GM21423 (cell line): ENCODE results near the gene EXOC6B.

Experiments used
- ATAC-seq: cut with Tn5 transposase; IDR thresholded peaks from one replicate; pipeline ENCODE4 v1.9.1; 2021; ENCODE audit warnings: mild to moderate bottlenecking, moderate library complexity; ENCODE audit not compliant: unreplicated experiment

Gene EXOC6B

DNA sequence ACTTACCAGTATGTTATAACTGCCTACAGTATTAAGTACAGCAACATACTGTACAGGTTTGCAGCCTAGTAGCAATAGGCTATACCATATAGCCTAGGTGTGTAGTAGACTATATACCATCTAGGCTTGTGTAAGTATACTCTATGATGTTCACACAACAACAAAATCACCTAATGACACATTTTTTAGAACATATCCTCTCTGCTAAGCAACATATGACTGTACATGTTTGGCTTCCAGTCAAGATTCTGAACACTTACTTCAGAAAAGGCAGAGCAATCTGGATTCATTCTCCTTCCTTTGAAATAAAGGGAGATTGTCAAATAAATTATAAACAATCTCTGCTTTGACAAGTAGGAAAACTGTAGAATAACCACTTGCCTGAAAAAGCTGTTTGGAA lies 81.8 kb downstream of the EXOC6B start:
- ATAC-seq: no peak

GRCh38 chr2:72743481-72743880 lies 82.4 kb downstream of the EXOC6B start:
- no peak for ATAC-seq

DNA sequence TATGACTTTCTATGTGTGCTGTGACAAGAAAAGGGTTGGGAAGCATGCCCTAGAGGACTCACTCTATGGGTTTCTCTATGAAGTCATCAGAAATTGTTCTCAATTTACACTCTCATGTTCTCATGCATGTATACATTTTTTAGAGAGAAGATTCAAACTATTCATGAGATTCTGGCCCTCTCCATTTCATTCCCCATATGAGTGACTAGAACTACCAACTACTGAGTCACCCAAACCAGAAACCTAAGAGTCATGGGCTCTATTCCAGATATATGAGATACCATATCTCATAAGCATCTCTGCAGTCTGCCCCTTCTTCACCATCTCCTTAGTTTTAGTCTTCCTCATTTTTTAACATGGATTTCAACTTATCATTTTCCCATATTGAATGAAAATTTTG lies 87.7 kb downstream of the EXOC6B start:
- ATAC-seq: no peak

DNA sequence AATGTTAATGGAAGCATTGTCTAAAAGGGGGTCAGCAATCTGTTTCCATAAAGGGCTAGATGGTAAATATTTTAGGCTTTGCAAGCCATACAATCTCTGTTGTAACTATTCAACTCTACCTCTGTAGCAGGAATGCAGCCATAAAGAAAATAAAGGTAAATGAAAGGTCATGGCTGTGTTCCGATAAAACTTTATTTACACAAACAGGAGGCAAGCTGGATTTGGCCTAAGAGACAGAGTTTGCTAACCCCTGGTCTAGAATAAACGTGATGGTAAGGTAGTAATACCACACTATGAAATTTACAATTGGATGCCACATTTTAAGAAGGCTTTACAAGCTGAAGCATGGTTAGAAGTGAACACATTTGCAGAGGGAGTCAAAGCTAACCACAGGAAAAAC lies 91.4 kb downstream of the EXOC6B start:
- ATAC-seq: no peak

DNA sequence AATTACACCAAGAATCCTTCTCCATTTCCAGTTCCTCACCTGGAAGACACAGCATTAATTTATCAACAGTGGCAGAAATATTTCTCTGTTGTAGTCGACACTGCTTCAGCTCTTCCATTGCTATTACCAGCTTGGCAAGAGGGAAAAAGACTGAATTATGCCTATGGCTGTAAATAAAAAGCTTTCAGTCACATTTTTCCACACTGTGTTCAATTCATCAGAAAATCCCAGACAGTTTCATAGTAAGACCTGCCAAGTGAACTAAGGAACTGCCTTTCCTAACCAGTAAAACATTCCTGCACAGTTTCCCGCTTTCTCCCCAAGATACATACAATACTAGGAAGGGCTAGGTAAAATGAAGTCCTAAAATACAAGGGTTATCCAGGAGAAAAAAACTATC lies 94.7 kb downstream of the EXOC6B start:
- ATAC-seq: no peak

DNA sequence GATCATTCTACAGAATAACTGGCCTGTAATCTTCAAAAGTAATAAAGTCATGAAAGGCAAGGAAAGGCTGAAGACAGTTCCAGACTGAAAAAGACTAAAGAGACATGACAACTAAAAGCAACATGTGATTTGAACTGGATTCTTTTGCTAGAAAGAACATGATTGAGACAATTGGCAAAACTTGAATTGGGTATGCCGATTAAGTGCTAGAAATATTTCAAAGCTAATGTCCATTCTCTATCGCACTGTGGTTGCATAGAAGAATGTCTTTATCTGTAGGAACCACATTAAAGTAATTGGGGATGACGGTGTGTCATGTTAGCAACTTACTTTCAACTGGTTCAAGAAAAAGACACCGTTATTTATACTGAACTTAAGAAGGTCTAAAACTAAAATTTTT lies 98.5 kb downstream of the EXOC6B start:
- no peak for ATAC-seq

DNA sequence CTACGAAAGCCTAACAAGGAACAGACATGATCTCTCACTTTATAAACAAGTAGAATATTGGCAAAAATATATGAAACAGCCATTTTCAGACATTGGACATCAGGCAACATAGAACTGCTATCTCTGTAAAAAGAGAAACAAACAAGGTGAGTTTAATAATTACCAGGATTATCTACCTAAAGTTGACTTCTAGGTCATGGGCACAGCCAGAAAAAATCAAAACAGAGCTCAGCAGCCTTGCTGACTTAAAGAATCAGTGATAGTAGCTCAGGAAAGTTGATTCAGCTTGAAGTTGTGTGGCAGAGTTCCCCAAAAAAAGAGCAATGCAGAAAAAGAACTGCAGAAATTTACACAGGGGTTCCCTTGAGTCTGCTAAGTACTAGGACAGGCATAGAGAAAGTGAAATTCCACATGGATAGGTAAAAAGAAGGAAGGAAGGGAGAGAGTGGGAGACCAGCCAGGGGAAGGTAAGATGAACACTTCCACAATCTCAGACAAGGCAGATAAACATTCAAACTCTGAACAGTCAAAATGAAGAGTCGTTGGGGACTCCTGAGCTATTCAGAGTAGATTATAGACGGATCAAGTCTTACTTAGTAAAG lies 102.0 kb downstream of the EXOC6B start:
- no peak for ATAC-seq

DNA sequence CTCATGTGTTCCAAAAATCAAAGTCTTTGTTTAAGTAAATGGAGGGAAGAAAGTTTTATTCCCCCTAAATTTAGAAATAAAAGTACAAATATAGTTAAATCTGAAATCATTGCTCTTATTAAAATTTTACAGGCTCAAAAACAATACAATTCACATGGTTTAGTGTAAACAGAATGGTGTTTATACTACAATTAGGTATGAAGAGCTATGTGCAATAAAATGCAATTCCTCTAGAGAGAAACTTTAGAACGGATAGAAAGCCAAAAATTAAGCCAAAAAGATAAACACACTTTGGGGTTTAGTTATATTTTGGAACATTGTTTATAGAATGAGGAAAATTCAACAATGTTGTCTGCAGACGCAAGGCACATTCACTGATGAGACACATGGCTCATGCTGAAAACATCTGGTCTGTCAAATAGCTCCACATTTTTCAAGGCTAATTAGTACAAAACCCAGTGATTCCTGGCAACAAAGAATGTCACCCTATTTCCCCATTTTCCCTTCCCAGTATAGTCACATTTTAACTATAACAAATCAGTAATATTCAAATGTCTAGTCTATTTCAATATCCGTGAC lies 103.3 kb downstream of the EXOC6B start:
- no peak for ATAC-seq

- no peak for ATAC-seq
Measured at GRCh38 chr2:72719416-72719815, 106.4 kb downstream of the EXOC6B start.

DNA sequence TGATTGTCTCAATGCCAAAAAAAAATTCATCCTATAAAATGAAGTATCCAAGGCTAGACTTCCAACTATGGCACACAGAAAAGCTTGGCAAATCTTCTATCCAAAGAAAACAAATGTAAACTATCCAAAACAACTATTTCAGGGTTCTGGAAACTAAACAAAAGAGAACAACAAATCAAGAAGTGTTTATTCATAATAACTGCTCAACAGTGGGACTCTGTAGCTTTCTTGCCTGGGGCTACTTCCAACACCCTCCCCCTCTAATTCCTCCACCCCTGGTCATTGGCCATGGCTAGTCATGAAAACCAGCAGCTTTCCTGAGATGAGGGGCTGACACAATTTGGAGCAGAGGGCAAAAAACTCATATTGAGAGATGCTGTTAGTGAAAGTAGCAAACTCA lies 107.0 kb downstream of the EXOC6B start:
- ATAC-seq: no peak

GRCh38 chr2:72716601-72717000 lies 109.2 kb downstream of the EXOC6B start:
- ATAC-seq: no peak

- no peak for ATAC-seq
Measured at GRCh38 chr2:72713857-72714256, 112.0 kb downstream of the EXOC6B start.

DNA sequence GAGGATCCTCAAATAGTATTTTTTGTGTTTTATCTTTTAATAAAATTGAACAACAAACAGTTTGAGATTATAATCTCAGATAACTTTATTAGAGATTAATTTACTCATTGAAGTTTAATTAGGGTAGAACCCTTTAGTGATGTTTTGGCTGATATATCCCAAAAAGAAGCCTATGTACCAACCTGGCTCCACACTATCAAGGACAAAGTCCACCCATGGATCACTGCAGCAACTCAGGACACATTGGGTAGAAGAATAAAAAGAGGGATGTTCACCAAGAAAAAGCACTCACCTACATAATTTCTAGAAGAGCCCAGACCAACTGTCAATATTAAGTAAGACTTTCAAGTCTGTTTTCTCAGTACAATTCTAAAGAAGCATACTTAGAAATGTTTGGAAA lies 112.9 kb downstream of the EXOC6B start:
- no peak for ATAC-seq

GRCh38 chr2:72712304-72712703 lies 113.5 kb downstream of the EXOC6B start:
- no peak for ATAC-seq

- ATAC-seq: no peak
Measured at GRCh38 chr2:72710418-72711152, 115.2 kb downstream of the EXOC6B start.

DNA sequence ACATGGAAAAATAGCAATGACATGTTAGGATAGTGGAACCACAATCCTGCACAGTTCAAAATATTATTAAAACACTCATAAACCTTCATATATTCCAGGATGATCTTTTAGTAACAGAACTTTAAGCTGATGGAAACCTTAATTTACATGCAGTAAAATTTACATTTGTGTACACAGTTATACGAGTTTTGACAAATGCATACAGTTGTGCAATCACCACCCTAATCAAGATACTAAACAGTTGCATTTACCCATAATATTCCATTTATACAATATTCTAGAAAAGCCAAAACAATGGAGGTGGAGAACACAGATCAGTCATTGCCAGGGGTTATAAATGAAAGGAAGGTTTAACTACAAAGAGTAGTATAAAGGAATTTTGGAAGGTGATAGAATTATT lies 117.6 kb downstream of the EXOC6B start:
- no peak for ATAC-seq

GRCh38 chr2:72698300-72698699 lies 127.5 kb downstream of the EXOC6B start:
- no peak for ATAC-seq

GRCh38 chr2:72696559-72696958 lies 129.3 kb downstream of the EXOC6B start:
- no peak for ATAC-seq

DNA sequence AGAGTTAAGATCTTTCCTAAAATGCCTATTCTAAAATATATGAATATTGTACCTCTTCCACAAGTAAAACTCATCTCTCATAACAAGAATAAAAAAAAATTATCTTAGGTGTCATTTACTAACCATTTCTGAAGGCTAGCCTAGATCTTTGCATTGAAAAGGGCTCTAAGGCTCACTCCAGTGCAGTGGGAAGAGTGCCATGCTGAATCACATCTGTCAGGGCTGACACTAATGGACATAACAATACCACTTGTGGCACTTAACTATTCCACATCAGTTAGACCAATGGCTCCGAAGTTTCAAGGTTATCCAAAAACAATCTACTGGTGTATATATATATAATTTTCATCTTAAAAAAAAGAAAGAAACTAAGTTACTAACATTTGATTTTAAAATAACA lies 130.2 kb downstream of the EXOC6B start:
- ATAC-seq: no peak

GRCh38 chr2:72694715-72695496 lies 130.9 kb downstream of the EXOC6B start:
- ATAC-seq: no peak

GRCh38 chr2:72689579-72690195 lies 136.1 kb downstream of the EXOC6B start:
- no peak for ATAC-seq
